ENCODE data around the gene OLR1.

The OLR1 gene

DNA sequence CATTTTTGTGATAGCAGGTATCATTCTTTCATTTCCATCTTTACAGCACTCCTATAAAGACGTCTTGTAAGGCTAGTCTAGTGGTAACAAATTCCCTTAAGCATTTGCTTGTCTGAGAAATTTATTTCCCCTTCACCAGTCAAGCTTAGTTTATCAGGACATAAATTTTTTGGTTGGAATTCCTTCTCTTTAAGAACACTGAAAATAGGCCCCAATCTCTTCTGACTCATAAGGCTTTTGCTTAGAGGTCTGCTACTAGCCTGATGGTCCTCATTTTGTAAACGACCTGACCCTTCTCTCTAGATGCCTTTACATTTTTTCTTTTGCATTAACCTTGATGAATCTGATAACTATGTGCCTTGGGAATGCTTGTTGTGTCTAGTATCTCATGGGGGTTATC, 20.3 kb downstream of the OLR1 start:
- no peak for DNase-seq

DNA sequence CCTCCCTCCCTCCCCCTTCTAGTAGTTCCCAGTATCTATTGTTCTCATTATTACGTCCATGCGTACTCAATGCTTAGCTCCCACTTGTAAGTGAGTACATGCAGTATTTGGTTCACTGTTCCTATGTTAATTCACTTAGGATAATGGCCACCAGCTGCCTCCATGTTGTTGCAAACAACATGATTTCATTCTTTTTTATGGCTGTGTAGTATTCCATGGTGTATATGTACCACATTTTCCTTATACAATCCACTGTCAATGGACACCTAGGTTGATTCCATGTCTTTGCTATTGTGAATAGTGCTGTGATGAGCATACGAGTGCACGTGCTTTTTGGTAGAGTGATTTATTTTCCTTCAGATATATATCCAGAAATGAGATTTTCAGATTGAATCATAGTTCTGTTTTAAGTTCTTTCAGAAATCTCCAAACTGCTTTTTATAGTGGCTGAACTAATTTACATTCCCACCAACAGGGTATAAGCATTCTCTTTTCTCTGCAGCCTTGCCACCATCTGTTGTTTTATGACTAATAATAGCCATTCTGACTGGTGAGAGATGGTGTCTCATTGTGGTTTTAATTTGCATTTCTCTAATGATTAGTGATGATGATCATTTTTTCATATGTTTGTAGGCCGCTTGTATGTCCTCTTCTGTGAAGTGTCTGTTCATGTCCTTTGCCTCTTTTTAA, 24.1 kb downstream of the OLR1 start:
- DNase-seq, result no peak

DNA sequence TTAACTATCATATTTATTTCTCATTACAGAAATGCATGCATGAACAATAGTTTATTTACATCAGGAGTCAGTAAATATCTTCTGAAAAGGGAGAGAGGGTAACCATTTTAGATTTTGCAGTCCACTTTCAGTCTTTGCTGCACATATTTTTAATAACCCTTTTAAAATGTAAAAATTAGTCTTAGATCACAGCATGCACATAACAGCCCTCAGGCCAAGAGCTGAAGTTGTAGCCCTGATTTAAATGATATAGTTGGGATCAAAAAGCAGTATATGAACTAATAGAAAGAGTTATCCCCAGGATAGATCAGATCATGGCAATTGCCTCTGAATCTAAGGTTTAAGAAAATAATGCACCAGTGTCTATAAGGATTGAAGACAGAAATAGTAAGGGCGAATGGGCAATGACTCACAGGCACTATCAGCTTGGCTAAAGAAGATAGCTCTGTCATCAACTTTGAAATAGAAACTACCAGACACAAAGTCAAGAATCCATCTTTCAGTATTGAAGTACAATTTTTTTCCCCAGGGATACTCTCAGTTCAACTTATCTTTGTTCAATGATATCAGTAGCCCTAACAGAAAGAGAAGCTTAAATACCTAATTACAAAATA, 28.8 kb downstream of the OLR1 start:
- DNase-seq, result no peak

DNA sequence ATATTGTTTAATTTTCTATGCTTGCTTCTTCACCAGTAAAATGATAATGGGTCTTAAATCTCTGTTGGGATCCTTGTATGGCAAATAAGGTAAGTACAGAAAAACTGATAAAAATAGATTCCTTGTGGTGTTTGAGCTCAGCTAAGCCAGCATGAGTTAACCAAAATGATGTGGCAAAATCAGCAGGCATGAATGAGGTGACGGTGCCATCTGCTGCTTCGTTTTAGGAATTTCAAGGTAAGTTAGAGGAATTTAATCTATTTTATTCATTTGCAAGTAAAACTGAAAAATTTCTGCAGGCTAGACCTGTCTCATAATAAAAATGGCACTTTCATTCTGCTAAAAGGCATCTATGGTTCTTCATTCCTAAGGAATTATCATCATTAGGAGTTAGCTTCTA, 31.9 kb downstream of the OLR1 start:
- no peak for DNase-seq

- DNase-seq, result no peak
These were observed 35.2 kb downstream of the OLR1 start for GRCh38 chr12:10136637-10137205.

DNA sequence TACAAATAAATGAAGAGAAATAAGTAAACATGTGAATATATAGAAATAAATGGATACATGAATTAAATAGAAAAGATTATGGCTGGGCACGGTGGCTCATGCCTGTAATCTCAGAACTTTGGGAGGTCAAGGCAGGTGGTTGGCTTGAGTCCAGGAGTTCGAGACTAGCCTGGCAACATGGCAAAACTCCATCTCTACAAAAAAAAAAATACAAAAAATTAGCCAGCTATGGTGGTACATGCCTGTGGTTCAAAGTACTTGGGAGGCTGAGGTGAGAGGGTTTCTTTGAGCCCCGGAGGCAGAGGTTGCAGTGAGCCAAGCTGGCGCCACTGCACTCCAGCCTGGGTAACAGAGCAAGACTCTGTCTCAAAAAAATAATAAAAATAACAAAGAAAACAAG, 36.8 kb downstream of the OLR1 start:
- no peak for DNase-seq

- no peak for DNase-seq
These were observed 39.0 kb downstream of the OLR1 start for GRCh38 chr12:10132850-10133370.

GRCh38 chr12:10131111-10131690, 40.7 kb downstream of the OLR1 start:
- DNase-seq, result no peak

DNA sequence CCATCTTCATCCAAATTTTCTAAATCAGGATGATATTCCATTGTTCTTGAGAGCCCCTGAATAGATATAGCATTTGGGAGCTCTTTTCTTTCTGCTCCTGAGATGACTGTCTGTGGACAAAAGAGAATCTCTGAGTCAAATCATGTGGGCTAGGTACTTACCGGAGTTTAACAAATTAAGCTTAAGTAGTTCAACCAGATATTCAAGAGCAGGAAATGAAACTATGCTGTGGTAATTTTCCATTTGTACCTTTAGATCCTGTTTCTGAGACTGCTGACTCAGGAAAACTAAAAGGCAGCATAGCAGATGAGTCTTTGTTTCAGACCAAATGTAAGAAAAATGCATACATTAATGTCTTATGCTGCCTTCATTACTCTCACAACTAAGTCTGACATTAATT, 41.9 kb downstream of the OLR1 start, which contains the start of gene CLEC7A:
Gene CLEC7A (minus strand): TSS at position 158 of the 400 bp plus-strand sequence. CDS start 117 bp downstream, at position 41.
- no peak for DNase-seq

GRCh38 chr12:10128687-10129086, 43.2 kb downstream of the OLR1 start:
- no peak for DNase-seq

GRCh38 chr12:10126413-10126812, 45.5 kb downstream of the OLR1 start:
- DNase-seq, result no peak

GRCh38 chr12:10122689-10123088, 49.2 kb downstream of the OLR1 start:
- DNase-seq, result no peak

GRCh38 chr12:10121278-10121677, 50.7 kb downstream of the OLR1 start:
- DNase-seq, result no peak

- DNase-seq, result no peak
These were observed 52.9 kb downstream of the OLR1 start for GRCh38 chr12:10119066-10119465.

DNA sequence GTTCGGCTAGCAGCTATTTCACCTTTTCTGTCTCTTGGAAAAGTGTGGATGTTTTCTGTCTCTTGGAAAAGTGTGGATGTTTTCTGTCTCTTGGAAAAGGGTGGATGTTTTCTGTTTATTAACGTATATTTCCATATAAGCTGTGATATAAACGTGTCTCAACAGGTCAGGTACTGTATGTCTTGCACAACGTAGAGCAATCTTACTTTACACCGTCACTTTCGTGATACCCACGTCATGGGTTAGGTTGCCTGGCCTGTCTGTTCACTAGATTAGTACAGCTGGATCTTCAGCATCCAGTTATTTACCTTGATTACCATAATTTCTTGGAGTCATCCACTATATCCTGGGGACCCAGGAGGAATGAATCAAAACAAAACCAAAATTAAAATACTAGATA, 56.0 kb downstream of the OLR1 start:
- no peak for DNase-seq

DNA sequence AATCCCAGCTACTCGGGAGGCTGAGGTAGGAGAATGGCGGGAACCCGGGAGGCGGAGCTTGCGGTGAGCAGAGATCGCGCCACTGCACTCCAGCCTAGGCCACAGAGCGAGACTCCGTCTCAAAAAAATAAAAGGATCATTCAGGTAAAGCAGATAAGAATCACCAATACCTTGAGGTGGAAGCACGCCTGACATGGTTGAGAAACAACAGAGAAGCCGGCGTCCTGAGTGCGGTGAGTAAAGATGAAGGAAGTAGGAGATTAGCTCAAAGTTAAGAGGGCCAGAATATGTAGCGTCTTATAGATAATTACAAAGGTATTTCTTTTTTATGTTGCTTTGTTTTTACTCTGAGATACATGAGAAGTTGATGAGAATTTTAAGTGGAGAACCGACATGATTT, 56.6 kb downstream of the OLR1 start:
- DNase-seq, result no peak

GRCh38 chr12:10113920-10114319, 58.0 kb downstream of the OLR1 start:
- no peak for DNase-seq

DNA sequence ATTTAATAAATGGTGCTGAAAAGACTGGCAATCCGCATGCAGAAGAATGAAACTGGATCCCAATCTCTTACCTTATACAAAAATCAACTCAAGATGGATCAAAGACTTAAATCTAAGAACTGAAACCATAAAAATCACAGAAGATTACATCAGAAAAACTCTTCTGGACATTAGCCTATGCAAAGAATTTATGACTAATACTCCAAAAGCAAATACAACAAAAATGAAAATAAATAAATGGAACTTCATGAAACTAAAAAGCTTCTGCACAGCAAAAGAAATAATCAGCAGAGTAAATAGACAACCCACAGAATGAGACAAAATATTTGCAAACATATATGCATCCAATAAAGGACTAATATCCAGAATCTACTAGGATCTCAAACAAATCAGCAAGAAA, 58.9 kb downstream of the OLR1 start:
- no peak for DNase-seq

- no peak for DNase-seq
These were observed 60.5 kb downstream of the OLR1 start for GRCh38 chr12:10111451-10111850.

GRCh38 chr12:10110256-10110844, 61.6 kb downstream of the OLR1 start:
- no peak for DNase-seq
